Kidney (tissue), 14 donors: ENCODE data around the gene GDF10. TPM values are rescaled to one million over a fixed set of nuclear protein-coding genes. Genes with fewer than 3 reads are reported as not detected.

ENCODE experiments used
- DNase-seq, 5 donors: peaks; one replicate each; pipeline ENCODE4 v3.0.0-alpha.2; 2013 to 2020
- FAIRE-seq: peaks from 2 replicates; lab custom pipeline; 2012; peaks lifted over from hg19 to GRCh38; lab: Jason Lieb, UNC
- H3K27ac ChIP-seq, 2 donors: one replicate each; pipeline ENCODE4 v1.7.0; 2013; ENCODE audit warnings: low read depth in 2 of 2, low read length in 2 of 2, inconsistent platforms in 1 of 2
- H3K27me3 ChIP-seq: one replicate; pipeline ENCODE4 v1.7.1; 2013; ENCODE audit warnings: low read length, inconsistent platforms; ENCODE audit not compliant: control insufficient read depth, insufficient read depth
- H3K36me3 ChIP-seq, 3 donors: one replicate each; pipeline versions ENCODE4 v1.7.0 to v1.7.1; 2013; ENCODE audit warnings: low read length in 3 of 3, control low read depth in 1 of 3, inconsistent platforms in 1 of 3; ENCODE audit not compliant: insufficient read depth in 3 of 3, control insufficient read depth in 2 of 3
- H3K4me1 ChIP-seq, 3 donors: one replicate each; pipeline versions ENCODE4 v1.7.0 to v1.7.1; 2013; ENCODE audit warnings: low read length in 3 of 3, inconsistent platforms in 1 of 3, low read depth in 1 of 3; ENCODE audit not compliant: control insufficient read depth in 2 of 3, insufficient read depth in 2 of 3
- H3K4me3 ChIP-seq, 3 donors: one replicate each; pipeline versions ENCODE4 v1.7.0 to v1.8.1; 2013; ENCODE audit warnings: low read length in 3 of 3, control low read depth in 1 of 3, inconsistent platforms in 1 of 3
- H3K9ac ChIP-seq, 3 donors: one replicate each; pipeline versions ENCODE4 v1.7.0 to v1.7.1; 2013; ENCODE audit warnings: low read length in 3 of 3, control low read depth in 1 of 3, inconsistent platforms in 1 of 3
- H3K9me3 ChIP-seq, 3 donors: one replicate each; pipeline versions ENCODE4 v1.7.0 to v1.7.1; 2013; ENCODE audit warnings: low read length in 3 of 3, control low read depth in 1 of 3, inconsistent platforms in 1 of 3; ENCODE audit not compliant: control insufficient read depth in 2 of 3, insufficient read depth in 1 of 3
- intact Hi-C: fragments of 100-400 bp; cut with DNase I; formaldehyde crosslinking; loops from one replicate; pipeline ENCODE4 v1.11.1; 2022
- polyA plus RNA-seq: library from polyadenylated mRNA; stranded (reverse); fragments of 350-450 nt; fragmentation: Illumina TruSeq; extraction: RNeasy Lipid Tissue Mini Kit (QIAGEN cat#74804); gene quantifications from one replicate; pipeline ENCODE4 v1.2.3, GENCODE V29; 2014; ENCODE audit warnings: low read depth, low replicate concordance; ENCODE audit not compliant: insufficient read depth
- total RNA-seq: library from RNA; stranded (reverse); fragmentation: NEBNext Ultra II Directional; extraction: Animal tissue kit (Norgen Biotek cat#: 25700); gene quantifications from one replicate; pipeline ENCODE4 v1.2.1, GENCODE V29; 2021
- TF ChIP-seq, protein P1 (sequence below): IDR thresholded peaks from 3 replicates; pipeline ENCODE4 v1.5.1; 2012; ENCODE audit warnings: mild to moderate bottlenecking, moderate library complexity, borderline replicate concordance; ENCODE audit not compliant: insufficient read depth; ENCODE audit errors: extremely low read depth
- donor health status: control.
- donor health status: control.
- donor health status: control.
- donor health status: control.
- donor health status: control.
- donor health status: DM: yes; HTN: yes; CAD: no.
- donor health status: Normal renal cell carcinoma (clear cell type).

GDF10 gene
- total and polyA plus RNA-seq, 2 donors from 2014 or later: 1.1 TPM; not detected in 1

DNA sequence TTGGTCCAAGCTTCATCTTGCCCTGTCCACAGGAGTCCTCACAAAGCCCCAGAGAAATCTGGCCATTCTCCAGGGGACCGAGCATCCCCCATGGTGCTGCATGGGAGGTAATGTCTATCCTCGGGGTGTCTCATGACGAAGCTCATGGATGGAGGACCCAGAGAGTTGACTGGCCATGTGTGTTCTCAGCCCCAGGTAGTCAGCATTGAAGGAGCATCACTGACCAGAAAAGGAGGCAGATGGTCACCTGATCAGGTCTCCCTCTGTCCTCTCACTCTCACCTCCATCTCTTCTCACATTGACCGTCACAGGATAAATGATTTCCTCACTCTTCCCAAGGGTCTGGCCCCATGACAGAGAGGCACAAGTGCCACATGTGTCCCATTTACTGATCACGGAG is 33.4 kb upstream of the GDF10 start:
- no peak for FAIRE-seq

DNA sequence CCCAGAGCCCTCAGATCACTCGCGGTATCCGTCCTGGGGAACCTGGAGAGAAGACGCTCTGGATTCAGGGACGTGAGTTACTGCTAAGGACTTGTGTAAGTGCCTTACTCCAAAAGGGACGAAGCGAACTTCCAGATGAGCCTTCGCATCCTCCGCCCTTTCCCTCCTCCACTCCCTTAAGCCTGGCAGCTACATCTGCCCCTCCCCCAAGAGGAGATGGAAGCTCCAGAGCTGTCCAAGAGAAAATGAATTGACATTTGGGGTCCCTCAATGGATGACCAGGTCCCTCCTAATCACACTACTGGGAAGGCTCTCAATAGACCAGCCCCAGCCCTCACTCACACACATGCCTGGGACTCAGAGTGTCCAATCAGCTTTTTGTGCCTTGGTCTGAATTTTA is 31.3 kb upstream of the GDF10 start:
- Histone ChIP-seq H3K27ac (no peak overlapping the region), H3K9me3 (no peaks in the 10 kb centered on the region), H3K36me3 (no peaks in the 10 kb centered on the region), H3K4me1 (no peaks in the 10 kb centered on the region), H3K9ac (no peak overlapping the region), H3K27me3 (no peaks in the 10 kb centered on the region), H3K4me3 (no peak overlapping the region)
- intact Hi-C loops: no loop called here
- DNase-seq (no peak), FAIRE-seq (no peak)
- TF ChIP-seq, protein P1, sequence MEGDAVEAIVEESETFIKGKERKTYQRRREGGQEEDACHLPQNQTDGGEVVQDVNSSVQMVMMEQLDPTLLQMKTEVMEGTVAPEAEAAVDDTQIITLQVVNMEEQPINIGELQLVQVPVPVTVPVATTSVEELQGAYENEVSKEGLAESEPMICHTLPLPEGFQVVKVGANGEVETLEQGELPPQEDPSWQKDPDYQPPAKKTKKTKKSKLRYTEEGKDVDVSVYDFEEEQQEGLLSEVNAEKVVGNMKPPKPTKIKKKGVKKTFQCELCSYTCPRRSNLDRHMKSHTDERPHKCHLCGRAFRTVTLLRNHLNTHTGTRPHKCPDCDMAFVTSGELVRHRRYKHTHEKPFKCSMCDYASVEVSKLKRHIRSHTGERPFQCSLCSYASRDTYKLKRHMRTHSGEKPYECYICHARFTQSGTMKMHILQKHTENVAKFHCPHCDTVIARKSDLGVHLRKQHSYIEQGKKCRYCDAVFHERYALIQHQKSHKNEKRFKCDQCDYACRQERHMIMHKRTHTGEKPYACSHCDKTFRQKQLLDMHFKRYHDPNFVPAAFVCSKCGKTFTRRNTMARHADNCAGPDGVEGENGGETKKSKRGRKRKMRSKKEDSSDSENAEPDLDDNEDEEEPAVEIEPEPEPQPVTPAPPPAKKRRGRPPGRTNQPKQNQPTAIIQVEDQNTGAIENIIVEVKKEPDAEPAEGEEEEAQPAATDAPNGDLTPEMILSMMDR: no peak

More for the DNA sequence above, 33.4 kb upstream of the GDF10 start:
- H3K4me3 ChIP-seq: no peak overlapping the region
- H3K4me1 ChIP-seq: no peaks in the 10 kb centered on the region
- no peak for DNase-seq
- no peak overlapping the region for H3K27ac ChIP-seq
- TF ChIP-seq, protein P1: no peak
- no peak overlapping the region for H3K9ac ChIP-seq
- H3K9me3 ChIP-seq: no peaks in the 10 kb centered on the region
- H3K27me3 ChIP-seq: no peaks in the 10 kb centered on the region
- intact Hi-C loops: no loop called here
- H3K36me3 ChIP-seq: no peaks in the 10 kb centered on the region

DNA sequence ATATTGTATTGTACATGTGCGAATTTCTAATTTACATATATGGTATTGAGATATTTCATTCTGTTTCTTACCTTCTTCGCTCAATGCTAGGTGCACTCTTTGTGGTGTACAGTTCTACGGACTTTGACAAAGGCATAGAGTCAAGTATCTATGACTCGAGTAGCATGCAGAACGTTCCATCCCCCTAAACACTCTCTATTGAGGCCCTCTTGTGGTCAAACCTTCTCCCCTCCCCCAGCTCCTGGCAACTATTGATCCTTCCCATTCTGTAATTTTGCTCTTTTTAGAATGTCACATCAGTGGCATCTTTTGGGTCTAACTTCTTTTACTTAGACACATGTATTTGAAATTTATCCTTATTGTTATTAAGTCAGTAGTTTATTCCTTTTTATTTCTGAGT is 30.7 kb upstream of the GDF10 start:
- Histone ChIP-seq H3K9me3 (no peaks in the 10 kb centered on the region), H3K4me3 (no peak overlapping the region), H3K27me3 (no peaks in the 10 kb centered on the region), H3K36me3 (no peaks in the 10 kb centered on the region), H3K9ac (no peak overlapping the region), H3K4me1 (no peaks in the 10 kb centered on the region), H3K27ac (no peak overlapping the region)
- TF ChIP-seq, protein P1: no peak
- DNase-seq (no peak), FAIRE-seq (no peak)
- intact Hi-C loops: no loop called here

DNA sequence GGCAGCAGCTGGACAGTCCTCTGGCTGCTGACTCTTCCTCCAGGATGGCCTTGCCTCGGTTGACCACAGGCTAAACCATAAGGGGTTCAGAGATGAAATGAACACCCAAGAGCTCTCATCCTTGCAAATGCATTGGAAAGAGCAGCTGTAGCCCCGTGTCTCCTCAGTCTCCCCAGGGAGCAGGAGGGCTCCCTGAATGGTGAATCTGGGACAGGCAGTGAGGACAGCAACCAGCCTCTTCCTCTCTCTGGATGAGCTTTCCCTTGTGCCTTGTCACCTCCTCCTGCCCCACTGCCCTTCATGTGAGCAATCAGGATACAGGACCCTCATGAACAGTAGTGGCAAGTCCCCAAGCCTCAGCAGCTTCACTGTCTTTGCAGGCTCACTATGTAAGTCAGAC is 23.9 kb upstream of the GDF10 start:
- no peaks in the 10 kb centered on the region for H3K36me3 ChIP-seq
- no peaks in the 10 kb centered on the region for H3K4me1 ChIP-seq
- FAIRE-seq (no peak), DNase-seq (no peak)
- intact Hi-C loops: no loop called here
- H3K9ac ChIP-seq: no peak overlapping the region
- no peak overlapping the region for H3K4me3 ChIP-seq
- no peak overlapping the region for H3K27ac ChIP-seq
- no peaks in the 10 kb centered on the region for H3K9me3 ChIP-seq
- TF ChIP-seq, protein P1: no peak
- H3K27me3 ChIP-seq: no peaks in the 10 kb centered on the region
